SJSA1 (cell line): ENCODE data around the gene ANKRD49. TPM values are rescaled to one million over a fixed set of nuclear protein-coding genes. Genes with fewer than 3 reads are reported as not detected.

Experiments used
- DNase-seq, 2 experiments: peaks; one replicate each; pipeline ENCODE4 v3.0.0-alpha.2; 2015 to 2020; ENCODE audit warnings: low spot score in 2 of 2, low read depth in 1 of 2
- H3K27ac ChIP-seq: fragments of 250-450 bp; sonication (Bioruptor Pico); 2 replicates; pipeline ENCODE4 v1.5.1; 2020; ENCODE audit warnings: mild to moderate bottlenecking, moderate library complexity
- H3K27me3 ChIP-seq: fragments of 250-450 bp; sonication (Bioruptor Pico); replicated peaks from 2 replicates; pipeline ENCODE4 v1.5.1; 2020; ENCODE audit warnings: mild to moderate bottlenecking, moderate library complexity
- H3K36me3 ChIP-seq: fragments of 250-450 bp; sonication (Bioruptor Pico); 2 replicates; pipeline ENCODE4 v1.5.1; 2020; ENCODE audit warnings: mild to moderate bottlenecking
- H3K4me1 ChIP-seq: fragments of 250-450 bp; sonication (Bioruptor Pico); replicated peaks from 2 replicates; pipeline ENCODE4 v1.6.1; 2021; ENCODE audit warnings: mild to moderate bottlenecking
- H3K4me3 ChIP-seq: fragments of 250-450 bp; sonication (Bioruptor Pico); 2 replicates; pipeline ENCODE4 v1.5.1; 2020; ENCODE audit warnings: mild to moderate bottlenecking
- H3K9me3 ChIP-seq: fragments of 250-450 bp; sonication (Bioruptor Pico); replicated peaks from 2 replicates; pipeline ENCODE4 v1.5.1; 2020; ENCODE audit warnings: mild to moderate bottlenecking
- total RNA-seq: library from RNA; depleted of rRNA; stranded (reverse); fragments of >200 nt; shearing (Covaris generic); gene quantifications from 2 replicates; pipeline ENCODE4 v1.2.3, GENCODE V29; 2014; rRNA removed

The ANKRD49 gene, protein sequence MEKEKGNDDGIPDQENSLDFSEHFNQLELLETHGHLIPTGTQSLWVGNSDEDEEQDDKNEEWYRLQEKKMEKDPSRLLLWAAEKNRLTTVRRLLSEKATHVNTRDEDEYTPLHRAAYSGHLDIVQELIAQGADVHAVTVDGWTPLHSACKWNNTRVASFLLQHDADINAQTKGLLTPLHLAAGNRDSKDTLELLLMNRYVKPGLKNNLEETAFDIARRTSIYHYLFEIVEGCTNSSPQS
- total RNA-seq: 7.6 and 12.5 TPM in 2 replicates

DNA sequence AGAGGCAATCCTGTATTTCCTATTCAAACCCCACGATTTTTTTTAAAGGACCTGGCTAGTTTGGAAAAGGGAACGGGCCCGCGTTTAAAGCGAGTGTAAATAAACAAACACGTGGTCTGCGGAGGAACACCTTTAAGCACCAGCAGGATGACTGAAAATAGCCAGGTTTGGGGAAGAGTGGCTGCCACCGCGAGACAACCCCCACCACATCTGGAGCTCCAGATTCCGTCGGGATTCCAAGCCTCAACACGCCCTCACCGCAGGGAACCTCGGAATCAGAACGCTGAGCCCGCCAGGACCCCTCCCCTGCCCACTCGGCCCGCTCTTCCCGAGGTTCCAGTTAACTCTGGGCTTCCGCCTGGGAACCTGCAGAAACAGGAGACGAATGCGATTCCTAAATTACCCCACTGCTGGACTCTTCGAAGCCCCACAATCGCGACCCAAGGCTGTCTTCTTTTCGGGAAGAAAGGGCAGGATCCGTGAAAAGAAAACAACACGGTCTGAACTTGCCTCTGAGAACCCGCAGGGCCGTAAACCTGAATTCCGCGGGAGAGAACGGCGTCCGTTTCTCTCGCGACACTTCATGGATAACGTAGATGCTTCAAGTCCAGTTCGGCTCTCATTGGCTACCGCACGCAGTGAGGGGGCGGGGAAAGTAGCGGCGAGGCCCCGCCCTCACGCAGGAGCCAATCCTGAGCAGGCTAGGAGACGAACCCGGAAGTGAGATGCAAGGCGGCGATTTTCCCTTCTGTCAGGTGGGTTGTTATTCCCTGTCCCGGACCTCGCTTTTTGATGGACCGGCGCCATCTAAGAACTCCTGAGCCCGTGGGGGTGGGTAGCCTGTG is at the start of gene ANKRD49, which contains the start of gene MRE11:
TSS of gene ANKRD49 (plus strand) at position 704 of the 845 bp plus-strand sequence. CDS start 2,710 bp downstream, outside the sequence.
TSS of gene MRE11 (minus strand) at position 564 of the 845 bp plus-strand sequence. CDS start 1,043 bp downstream, outside the sequence.
- H3K4me3 ChIP-seq: peak within 1 kb of the TSS; percentile 72
- H3K36me3 ChIP-seq: 0 out of 2 replicates have a peak, but pooled peaks cover 7% of the 10 kb centered on the region
- peaks cover 4% of the 10 kb centered on the region; the same call in 1 of the 2 replicates for H3K4me1 ChIP-seq
- H3K9me3 ChIP-seq: no peaks in the 10 kb centered on the region
- DNase-seq: peak; percentile 89
- H3K27ac ChIP-seq: peak within 1 kb of the TSS; percentile 87
- H3K27me3 ChIP-seq: no peaks in the 10 kb centered on the region

DNA sequence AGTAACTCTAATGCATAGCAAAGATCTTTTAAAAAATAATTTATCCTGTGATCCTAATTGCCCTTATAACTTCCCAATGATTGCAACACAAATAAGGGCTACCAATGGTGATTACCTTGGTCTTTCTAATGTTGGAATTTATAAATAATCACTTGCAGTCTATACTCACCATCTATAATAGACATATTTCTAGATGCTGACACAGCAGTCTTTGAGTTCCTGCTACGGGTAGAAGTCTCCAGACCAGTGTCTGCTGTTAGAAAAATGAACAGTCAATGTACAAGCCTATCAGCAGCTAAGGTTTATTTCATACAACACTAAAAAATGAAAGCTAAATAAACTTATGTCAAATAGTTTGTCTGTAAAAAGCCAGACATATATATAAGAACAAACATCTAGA is 48.1 kb upstream of the ANKRD49 start:
- no peak overlapping the region for H3K4me3 ChIP-seq

DNA sequence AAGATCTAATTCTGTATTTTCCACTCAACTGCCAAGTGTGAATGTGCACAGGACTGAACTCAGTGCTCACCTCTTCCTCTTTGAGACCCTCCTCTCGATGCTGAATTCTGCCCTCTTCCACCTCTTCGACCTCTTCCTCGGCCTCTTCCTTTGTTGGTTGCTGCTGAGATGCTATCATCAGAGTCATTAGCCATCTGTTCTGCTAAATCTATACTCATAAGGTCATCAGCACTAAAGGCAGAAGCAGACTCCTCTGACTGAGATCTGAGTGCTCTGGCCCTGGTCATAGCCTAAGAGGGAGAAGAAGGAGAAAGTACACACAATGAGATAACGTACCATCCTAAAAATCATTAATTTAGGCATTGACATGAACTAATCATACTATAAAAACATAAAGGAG is 46.6 kb upstream of the ANKRD49 start:
- Histone ChIP-seq H3K36me3 (peaks cover 3% of the 10 kb centered on the region; the same call in 1 of the 2 replicates), H3K4me3 (no peak overlapping the region), H3K4me1 (no peaks in the 10 kb centered on the region), H3K9me3 (no peaks in the 10 kb centered on the region), H3K27me3 (no peaks in the 10 kb centered on the region), H3K27ac (no peak overlapping the region)
- no peak for DNase-seq

More for the DNA sequence above, 48.1 kb upstream of the ANKRD49 start:
- H3K4me1 ChIP-seq: no peaks in the 10 kb centered on the region
- H3K27ac ChIP-seq: no peak overlapping the region
- H3K27me3 ChIP-seq: no peaks in the 10 kb centered on the region
- H3K36me3 ChIP-seq: peaks cover 3% of the 10 kb centered on the region; the same call in 1 of the 2 replicates
- H3K9me3 ChIP-seq: no peaks in the 10 kb centered on the region
- no peak for DNase-seq

DNA sequence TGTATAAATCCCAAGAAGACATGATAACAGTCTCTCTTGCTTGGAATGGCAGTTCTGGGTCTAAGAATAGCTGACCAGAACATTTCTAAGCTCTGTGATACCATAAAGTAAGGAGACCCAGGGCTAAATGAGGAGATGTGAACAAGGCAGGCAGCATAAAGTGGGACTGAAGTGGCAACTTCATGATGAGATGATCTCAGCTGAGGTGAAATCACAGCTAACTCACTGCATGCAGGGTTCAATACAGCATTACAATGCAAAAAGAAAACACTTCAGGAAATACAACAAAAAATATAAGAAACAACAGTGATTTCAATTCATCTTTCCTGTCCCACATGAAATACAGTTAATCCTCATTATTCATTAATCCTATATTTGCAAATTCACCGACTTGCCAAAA is 44.8 kb upstream of the ANKRD49 start:
- Histone ChIP-seq H3K4me3 (no peak overlapping the region), H3K36me3 (peaks cover 3% of the 10 kb centered on the region; the same call in 1 of the 2 replicates), H3K9me3 (no peaks in the 10 kb centered on the region), H3K27ac (no peak overlapping the region), H3K4me1 (no peaks in the 10 kb centered on the region), H3K27me3 (no peaks in the 10 kb centered on the region)
- no peak for DNase-seq

DNA sequence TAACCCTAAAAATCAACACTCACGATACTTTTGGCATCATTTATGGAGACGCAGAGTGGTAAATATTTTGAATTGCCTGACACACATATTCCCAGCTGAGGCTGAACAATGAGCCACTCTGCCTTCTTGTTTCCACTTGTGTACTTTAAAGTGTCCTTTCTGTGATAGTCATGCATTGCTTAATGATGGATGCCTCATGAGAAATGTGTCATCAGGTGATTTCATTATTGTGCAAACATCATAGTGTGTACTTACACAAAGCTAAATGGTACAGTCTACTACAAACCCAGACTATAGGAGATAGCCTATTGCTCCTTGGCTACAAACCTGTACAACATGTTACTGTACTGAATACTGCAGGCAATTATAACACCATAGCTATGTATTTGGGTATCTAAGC is 44.3 kb upstream of the ANKRD49 start:
- Histone ChIP-seq H3K36me3 (peaks cover 3% of the 10 kb centered on the region; the same call in 1 of the 2 replicates), H3K9me3 (no peaks in the 10 kb centered on the region), H3K27ac (no peak overlapping the region), H3K4me1 (no peaks in the 10 kb centered on the region), H3K27me3 (no peaks in the 10 kb centered on the region), H3K4me3 (no peak overlapping the region)
- DNase-seq: peak in 1 of 2 experiments; percentile 3

DNA sequence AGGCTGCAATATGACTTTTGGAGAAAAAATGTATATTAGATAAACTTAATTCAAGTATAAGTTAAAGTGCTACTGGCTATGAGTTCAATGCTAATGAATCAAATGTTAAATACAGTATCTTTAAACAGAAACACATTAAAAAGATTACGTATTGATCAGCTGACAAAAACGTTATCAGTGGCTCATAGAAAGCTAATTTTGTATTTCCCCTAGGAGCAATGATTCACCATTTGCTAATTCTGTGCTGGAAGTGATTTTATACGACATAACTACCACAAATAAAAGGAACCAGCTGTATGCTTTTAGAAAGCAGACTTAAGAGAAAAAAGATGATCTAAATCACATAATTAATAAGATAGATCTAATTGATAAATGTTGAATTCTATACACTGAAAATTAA is 43.7 kb upstream of the ANKRD49 start:
- H3K4me3 ChIP-seq: no peak overlapping the region
- no peak for DNase-seq
- peaks cover 3% of the 10 kb centered on the region; the same call in 1 of the 2 replicates for H3K36me3 ChIP-seq
- no peaks in the 10 kb centered on the region for H3K27me3 ChIP-seq
- H3K27ac ChIP-seq: no peak overlapping the region
- no peaks in the 10 kb centered on the region for H3K4me1 ChIP-seq
- H3K9me3 ChIP-seq: no peaks in the 10 kb centered on the region

DNA sequence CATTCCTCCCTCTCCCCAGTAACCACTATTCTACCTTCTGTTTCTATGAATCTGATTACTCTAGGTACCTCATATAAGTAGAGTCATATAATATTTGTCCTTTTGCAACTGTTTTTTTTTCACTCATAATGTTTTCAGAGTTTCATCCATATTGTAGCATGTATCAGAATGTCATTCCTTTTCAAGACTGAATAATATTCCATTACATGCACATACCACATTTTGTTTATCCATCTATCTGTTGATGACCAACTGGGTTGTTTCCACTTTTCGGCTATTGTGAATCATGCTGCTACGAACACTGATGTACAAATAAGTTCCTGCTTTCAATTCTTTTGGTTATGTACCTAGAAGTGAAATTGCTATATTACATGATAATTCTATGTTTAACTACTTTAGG is 40.8 kb upstream of the ANKRD49 start:
- Histone ChIP-seq H3K9me3 (no peaks in the 10 kb centered on the region), H3K4me3 (no peak overlapping the region), H3K27me3 (no peaks in the 10 kb centered on the region), H3K27ac (no peak overlapping the region), H3K36me3 (no peaks in the 10 kb centered on the region; the same call in 1 of the 2 replicates), H3K4me1 (no peaks in the 10 kb centered on the region)
- no peak for DNase-seq

DNA sequence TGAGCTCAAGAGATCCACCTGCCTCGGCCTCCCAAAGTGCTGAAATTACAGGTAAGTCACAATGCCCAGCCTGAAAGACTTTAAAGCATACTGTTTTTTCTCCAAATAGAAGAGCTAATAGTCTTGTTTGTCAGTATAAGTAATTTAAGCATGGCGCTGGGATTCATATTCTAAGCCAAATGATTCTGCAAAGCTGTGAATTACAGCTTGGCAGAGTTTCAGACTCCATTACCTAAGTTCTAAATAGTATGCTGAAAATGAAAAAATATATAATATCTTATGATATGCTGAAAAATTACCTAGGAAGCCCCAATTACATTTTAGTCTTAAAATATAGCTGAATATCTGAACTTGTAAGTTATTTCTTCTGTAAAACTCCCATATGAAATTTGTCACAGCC is 39.5 kb upstream of the ANKRD49 start:
- H3K4me3 ChIP-seq: no peak overlapping the region
- no peaks in the 10 kb centered on the region for H3K4me1 ChIP-seq
- H3K9me3 ChIP-seq: no peaks in the 10 kb centered on the region
- H3K36me3 ChIP-seq: no peaks in the 10 kb centered on the region; the same call in 1 of the 2 replicates
- DNase-seq: no peak
- H3K27me3 ChIP-seq: no peaks in the 10 kb centered on the region
- H3K27ac ChIP-seq: no peak overlapping the region

DNA sequence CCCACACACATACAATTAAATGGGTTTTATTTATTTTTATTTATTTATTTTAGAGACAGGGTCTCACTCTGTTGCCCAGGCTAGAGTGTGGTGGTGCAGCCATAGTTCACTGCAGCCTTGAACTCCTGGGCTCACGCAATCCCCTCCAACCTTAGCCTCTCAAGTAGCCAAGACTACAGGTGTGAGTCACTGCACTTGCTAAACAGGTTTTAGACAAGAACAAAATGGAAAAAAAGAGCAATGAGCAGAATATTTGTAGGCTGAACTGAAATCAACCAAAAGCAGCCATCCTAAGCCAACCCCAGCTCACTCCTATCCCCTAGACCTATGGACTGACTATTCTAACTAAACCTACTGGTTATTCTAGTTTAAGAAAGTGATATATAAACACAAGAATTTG is 37.9 kb upstream of the ANKRD49 start:
- Histone ChIP-seq H3K27me3 (no peaks in the 10 kb centered on the region), H3K36me3 (no peaks in the 10 kb centered on the region), H3K4me1 (no peaks in the 10 kb centered on the region), H3K4me3 (no peak overlapping the region), H3K9me3 (no peaks in the 10 kb centered on the region), H3K27ac (no peak overlapping the region)
- no peak for DNase-seq

DNA sequence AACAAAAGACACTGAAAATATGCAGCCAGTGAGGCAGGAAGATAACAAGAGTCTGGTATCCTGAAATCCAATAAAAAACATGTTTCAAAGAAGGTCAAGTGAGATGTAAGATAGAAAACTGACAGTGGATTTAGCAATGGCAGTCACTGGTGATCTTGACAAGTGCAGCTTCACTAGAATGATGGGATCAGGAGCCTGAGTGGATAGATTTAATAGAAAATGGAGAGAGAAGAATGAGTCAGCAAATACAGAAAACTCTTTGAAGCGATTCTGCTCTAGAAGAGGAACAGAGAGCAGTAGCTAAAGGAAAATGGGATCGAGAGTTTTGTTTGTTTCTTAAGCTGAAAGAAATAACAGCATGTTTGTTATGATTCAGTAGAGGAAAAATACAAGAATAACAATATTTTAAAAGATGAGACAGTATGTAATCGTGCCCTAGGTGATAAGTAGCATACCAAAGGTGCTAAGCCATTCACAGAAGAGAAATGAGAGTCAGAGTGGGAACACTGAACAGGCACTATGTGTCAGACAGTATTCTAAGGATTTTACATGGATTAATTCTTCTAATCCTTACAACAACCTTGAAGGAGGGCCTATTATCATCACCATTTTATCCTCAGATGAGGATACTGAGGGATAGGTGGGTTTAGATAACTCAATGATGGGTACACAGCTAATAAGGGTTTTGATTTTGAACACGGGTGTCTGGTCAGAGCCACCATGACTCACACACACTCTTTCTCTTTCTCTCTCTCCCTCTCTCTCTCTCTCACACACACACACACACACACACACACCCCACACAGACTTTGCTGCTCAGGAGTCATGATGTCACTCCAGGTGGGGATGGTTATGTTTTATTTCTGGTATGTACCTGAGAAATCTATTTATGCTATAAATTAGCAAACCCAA is 36.4 kb upstream of the ANKRD49 start:
- H3K9me3 ChIP-seq: no peaks in the 10 kb centered on the region
- H3K4me3 ChIP-seq: no peak overlapping the region
- no peak for DNase-seq
- no peak overlapping the region for H3K27ac ChIP-seq
- no peaks in the 10 kb centered on the region for H3K27me3 ChIP-seq
- no peaks in the 10 kb centered on the region for H3K4me1 ChIP-seq
- no peaks in the 10 kb centered on the region for H3K36me3 ChIP-seq

DNA sequence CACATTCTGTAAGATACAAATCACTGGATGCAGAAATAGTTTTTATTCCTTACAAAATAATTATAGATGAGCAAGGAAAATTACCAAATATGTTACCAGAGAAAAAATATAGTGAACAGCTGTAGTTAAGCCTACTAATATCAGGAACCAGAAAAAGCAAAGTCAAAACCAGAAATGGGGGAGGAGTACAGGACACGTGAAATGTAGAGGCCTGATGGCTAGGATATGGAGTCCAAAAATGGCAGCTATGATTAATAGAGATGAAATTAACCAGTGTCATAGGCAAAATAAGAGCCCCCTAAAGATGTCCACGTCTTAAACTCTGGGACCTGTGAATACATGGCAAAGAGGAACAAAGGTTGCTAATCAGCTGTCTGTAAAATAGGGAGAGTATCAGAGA is 34.2 kb upstream of the ANKRD49 start:
- Histone ChIP-seq H3K36me3 (no peaks in the 10 kb centered on the region), H3K27ac (no peak overlapping the region), H3K27me3 (no peaks in the 10 kb centered on the region), H3K9me3 (no peaks in the 10 kb centered on the region), H3K4me1 (no peaks in the 10 kb centered on the region), H3K4me3 (no peak overlapping the region)
- DNase-seq: no peak

DNA sequence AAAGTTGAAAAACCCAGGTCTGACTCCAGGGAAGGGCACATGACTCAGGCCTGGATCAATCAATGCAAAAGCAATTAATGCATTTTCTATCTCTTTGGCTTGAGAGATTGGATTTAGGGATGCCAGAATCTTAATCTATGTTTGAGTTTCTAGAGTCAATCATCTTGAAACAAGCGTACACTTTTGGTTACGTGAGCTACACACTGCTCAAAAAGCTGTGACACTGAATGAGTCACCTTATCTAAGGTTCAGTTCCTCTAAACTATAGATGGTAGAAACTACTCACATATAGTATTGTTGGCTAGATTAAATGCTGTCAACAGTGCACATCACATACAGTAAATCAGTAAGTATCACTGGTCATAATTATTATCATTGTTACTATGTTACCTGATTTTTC is 24.4 kb upstream of the ANKRD49 start:
- no peak for DNase-seq
- H3K27me3 ChIP-seq: no peaks in the 10 kb centered on the region
- no peaks in the 10 kb centered on the region for H3K9me3 ChIP-seq
- H3K36me3 ChIP-seq: no peaks in the 10 kb centered on the region
- no peaks in the 10 kb centered on the region for H3K4me1 ChIP-seq
- no peak overlapping the region for H3K27ac ChIP-seq
- H3K4me3 ChIP-seq: no peak overlapping the region
